B cell (primary cell): ENCODE results near the gene SELENOS. TPM values are rescaled to one million over a fixed set of nuclear protein-coding genes. Genes with fewer than 3 reads are reported as not detected.

Experiments
- ATAC-seq: fragments of 200-7000 bp; cut with Tn5 transposase; one replicate; pipeline ENCODE4 v1.10.0; 2021; ENCODE audit warnings: low read depth, mild to moderate bottlenecking, moderate number of reproducible peaks, moderate library complexity
- CTCF ChIA-PET: fragments of 350-600 bp; sonication (Branson Sonifier 250); formaldehyde crosslinking; loops from one replicate; lab custom pipeline; 2021; ENCODE audit warnings: antibody characterized with exemption, inconsistent platforms; lab: Charles Lee
- POLR2A ChIA-PET: fragments of 350-600 bp; sonication (Branson Sonifier 250); formaldehyde crosslinking; loops from one replicate; lab custom pipeline; 2021; ENCODE audit warnings: antibody characterized with exemption; lab: Charles Lee
- DNase-seq: peaks from one replicate; pipeline ENCODE4 v3.0.0; 2013
- H2AFZ ChIP-seq: 2 replicates; pipeline ENCODE4 v1.6.1; 2012; ENCODE audit warnings: mild to moderate bottlenecking, low read depth, low read length; ENCODE audit not compliant: insufficient read depth, poor library complexity, severe bottlenecking
- H3K27ac ChIP-seq, 2 donors: 1 replicate in 1 of 2; 2 replicates in 1 of 2; pipeline ENCODE4 v1.5.1; 2012 to 2013; ENCODE audit warnings: low read length in 2 of 2, mild to moderate bottlenecking in 2 of 2, moderate library complexity in 1 of 2
- H3K27me3 ChIP-seq, 4 experiments: fragments of 200-600 bp in 1 of 4; sonication (generic) in 1 of 4; replicated peaks in 1 of 4; 1 replicate in 2 of 4; 2 replicates in 2 of 4; pipeline versions ENCODE4 v1.6.1 to v1.7.0; 2013 to 2016; ENCODE audit warnings: low read length in 3 of 4, mild to moderate bottlenecking in 2 of 4, mixed read lengths in 1 of 4, moderate library complexity in 1 of 4; ENCODE audit not compliant: insufficient read depth in 4 of 4, control insufficient read depth in 3 of 4; ENCODE audit errors: control extremely low read depth in 1 of 4
- H3K36me3 ChIP-seq, 2 experiments: replicated peaks in 1 of 2; 1 replicate in 1 of 2; 2 replicates in 1 of 2; pipeline versions ENCODE4 v1.6.1 to v1.7.1; 2013; ENCODE audit warnings: low read length in 1 of 2; ENCODE audit not compliant: insufficient read depth in 2 of 2, control insufficient read depth in 1 of 2; ENCODE audit errors: control extremely low read depth in 1 of 2, extremely low read depth in 1 of 2
- H3K4me1 ChIP-seq, 2 donors: fragments of 200-600 bp in 1 of 2; sonication (generic) in 1 of 2; 1 replicate in 1 of 2; 2 replicates in 1 of 2; pipeline versions ENCODE4 v1.5.1 to v1.6.1; 2013 to 2017; ENCODE audit warnings: low read length in 2 of 2; ENCODE audit not compliant: control insufficient read depth in 2 of 2, insufficient read depth in 2 of 2
- H3K4me2 ChIP-seq: replicated peaks from 2 replicates; pipeline ENCODE3; 2012; ENCODE audit warnings: mild to moderate bottlenecking, low read depth, low read length; ENCODE audit not compliant: poor library complexity, severe bottlenecking
- H3K4me3 ChIP-seq, 5 experiments: fragments of 200-600 bp in 1 of 5; sonication (generic) in 1 of 5; 1 replicate in 3 of 5; 2 replicates in 2 of 5; pipeline versions ENCODE4 v1.5.1 to v1.7.0; 2011 to 2016; ENCODE audit warnings: low read length in 4 of 5, mild to moderate bottlenecking in 4 of 5, low read depth in 2 of 5, control low read depth in 1 of 5, moderate library complexity in 1 of 5; ENCODE audit not compliant: insufficient read depth in 1 of 5; ENCODE audit errors: control extremely low read depth in 1 of 5, extremely low read depth in 1 of 5
- H3K79me2 ChIP-seq: fragments of 200-600 bp; sonication (generic); one replicate; pipeline ENCODE4 v1.6.0; 2016; ENCODE audit warnings: low read length; ENCODE audit not compliant: control insufficient read depth, insufficient read depth
- H3K9ac ChIP-seq: fragments of 200-600 bp; sonication (generic); 2 replicates; pipeline ENCODE4 v1.6.1; 2017; ENCODE audit warnings: mild to moderate bottlenecking, low read length, moderate library complexity
- H3K9me3 ChIP-seq, 3 donors: one replicate each; pipeline versions ENCODE4 v1.6.1 to v1.7.1; 2013; ENCODE audit warnings: low read length in 2 of 3; ENCODE audit not compliant: control insufficient read depth in 2 of 3, insufficient read depth in 1 of 3; ENCODE audit errors: control extremely low read depth in 1 of 3
- H4K20me1 ChIP-seq: 2 replicates; pipeline ENCODE4 v1.6.0; 2012; ENCODE audit warnings: mild to moderate bottlenecking, low read length; ENCODE audit not compliant: insufficient read depth, control insufficient read depth, poor library complexity, severe bottlenecking
- H3K27ac Mint-ChIP-seq: one replicate; pipeline ENCODE4 v1.8.0; 2021; ENCODE audit warnings: mixed read lengths
- H3K27me3 Mint-ChIP-seq: one replicate; pipeline ENCODE4 v1.8.0; 2021; ENCODE audit warnings: mixed read lengths
- H3K4me1 Mint-ChIP-seq: one replicate; pipeline ENCODE4 v1.8.0; 2021; ENCODE audit warnings: mixed read lengths
- H3K4me3 Mint-ChIP-seq: one replicate; pipeline ENCODE4 v1.8.0; 2021; ENCODE audit warnings: mixed read lengths
- H3K9me3 Mint-ChIP-seq: one replicate; pipeline ENCODE4 v1.8.0; 2022; ENCODE audit warnings: mixed read lengths; ENCODE audit not compliant: insufficient read depth
- EZH2 ChIP-seq: IDR thresholded peaks from 2 replicates; pipeline ENCODE4 v1.6.1; 2012; ENCODE audit warnings: borderline replicate concordance, low read depth, mild to moderate bottlenecking, moderate library complexity, low read length; ENCODE audit not compliant: insufficient read depth, poor library complexity, severe bottlenecking
- WGBS: methylation state at CpG from one replicate; pipeline ENCODE4 v1.1.5; 2013; ENCODE audit warnings: missing lambda C conversion rate; ENCODE audit not compliant: insufficient coverage; 5-methylcytosine and 5-hydroxymethylcytosine counted together
- intact Hi-C: fragments of 100-400 bp; cut with micrococcal nuclease; formaldehyde crosslinking; loops from one replicate; pipeline ENCODE4 v1.10.0; 2022
- polyA plus RNA-seq: library from polyadenylated mRNA; depleted of rRNA; stranded (reverse); fragments of >200 nt; gene quantifications from 2 replicates; pipeline ENCODE4 v1.2.3, GENCODE V29; 2012
- total RNA-seq, 2 donors: library from RNA; stranded (reverse); fragments of 120-200 nt in 1 of 2; gene quantifications; 1 replicate in 1 of 2; 2 replicates in 1 of 2; pipeline versions ENCODE4 v1.2.3 to v1.2.4, GENCODE V29; 2013 to 2022
- TF ChIP-seq, protein P1 (sequence below): fragments of 200-600 bp; IDR thresholded peaks from one replicate; pipeline ENCODE4 v1.8.0; 2022; ENCODE audit warnings: antibody characterized with exemption, mild to moderate bottlenecking

The SELENOS gene
- total and polyA plus RNA-seq, 2 donors (not counting 1 experiment from before 2014, with no cell fraction given) = 14.2 to 26.8 TPM

GRCh38 chr15:101310161-101310480 lies 32.8 kb upstream of the SELENOS start:
- Histone ChIP-seq H4K20me1 (no peaks in the 10 kb centered on the region), H3K36me3 (no peaks in the 10 kb centered on the region), H2AFZ (no peak overlapping the region), H3K79me2 (no peaks in the 10 kb centered on the region), H3K9me3 (no peaks in the 10 kb centered on the region), H3K27me3 (no peaks in the 10 kb centered on the region), H3K9ac (no peak overlapping the region), H3K27ac (no peak overlapping the region), H3K4me2 (no peak overlapping the region), H3K4me1 (no peaks in the 10 kb centered on the region), H3K4me3 (no peak overlapping the region)
- ATAC-seq (no peak), DNase-seq (no peak)
- TF ChIP-seq EZH2 = no peak
- TF ChIP-seq, protein P1, sequence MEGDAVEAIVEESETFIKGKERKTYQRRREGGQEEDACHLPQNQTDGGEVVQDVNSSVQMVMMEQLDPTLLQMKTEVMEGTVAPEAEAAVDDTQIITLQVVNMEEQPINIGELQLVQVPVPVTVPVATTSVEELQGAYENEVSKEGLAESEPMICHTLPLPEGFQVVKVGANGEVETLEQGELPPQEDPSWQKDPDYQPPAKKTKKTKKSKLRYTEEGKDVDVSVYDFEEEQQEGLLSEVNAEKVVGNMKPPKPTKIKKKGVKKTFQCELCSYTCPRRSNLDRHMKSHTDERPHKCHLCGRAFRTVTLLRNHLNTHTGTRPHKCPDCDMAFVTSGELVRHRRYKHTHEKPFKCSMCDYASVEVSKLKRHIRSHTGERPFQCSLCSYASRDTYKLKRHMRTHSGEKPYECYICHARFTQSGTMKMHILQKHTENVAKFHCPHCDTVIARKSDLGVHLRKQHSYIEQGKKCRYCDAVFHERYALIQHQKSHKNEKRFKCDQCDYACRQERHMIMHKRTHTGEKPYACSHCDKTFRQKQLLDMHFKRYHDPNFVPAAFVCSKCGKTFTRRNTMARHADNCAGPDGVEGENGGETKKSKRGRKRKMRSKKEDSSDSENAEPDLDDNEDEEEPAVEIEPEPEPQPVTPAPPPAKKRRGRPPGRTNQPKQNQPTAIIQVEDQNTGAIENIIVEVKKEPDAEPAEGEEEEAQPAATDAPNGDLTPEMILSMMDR = no peak
- Mint-ChIP-seq H3K27me3 (peaks cover 4% of the 10 kb centered on the region), H3K27ac (no peak overlapping the region), H3K4me3 (no peak overlapping the region), H3K4me1 (no peaks in the 10 kb centered on the region), H3K9me3 (no peaks in the 10 kb centered on the region)
- POLR2A ChIA-PET = no interaction called here
- intact Hi-C loops = no loop called here
- CTCF ChIA-PET = no interaction called here
- whole genome bisulfite sequencing = 100% methylated on average over 7 of the region's 7 CpGs

DNA sequence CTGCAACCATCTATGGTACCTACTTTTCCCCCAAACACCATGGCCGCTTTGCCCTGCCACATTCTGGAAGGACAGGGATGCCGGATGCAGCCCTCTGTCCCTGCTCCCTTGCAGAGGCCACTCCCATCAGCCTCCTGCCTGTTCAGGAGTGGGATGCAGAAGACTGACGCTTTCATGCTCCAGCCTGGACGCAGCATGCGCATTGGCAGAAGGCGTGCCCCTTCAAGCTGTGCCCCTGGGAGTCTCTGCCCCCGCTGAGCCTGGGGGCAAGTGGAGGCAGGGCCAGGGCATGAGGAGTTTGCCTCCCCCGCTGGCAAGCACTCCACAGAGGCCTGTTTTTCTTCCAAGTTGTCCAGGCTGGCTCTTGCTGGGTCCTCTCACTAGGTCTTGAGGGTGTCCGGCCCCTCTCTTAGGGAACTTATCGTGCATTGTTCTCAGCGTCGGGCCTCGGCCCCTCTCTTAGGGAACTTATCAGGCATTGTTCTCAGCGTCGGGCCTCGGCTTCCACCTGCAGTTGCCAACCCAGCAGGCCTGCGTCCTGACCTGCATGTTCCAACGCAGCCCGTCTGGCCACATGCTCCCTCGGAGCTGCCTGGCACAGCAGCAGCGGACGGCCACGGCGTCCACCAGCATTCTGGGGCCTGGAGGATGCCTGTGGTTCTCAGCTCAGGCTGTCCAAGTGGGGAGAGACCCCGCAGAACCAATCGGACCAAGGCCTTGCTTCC lies 32.3 kb upstream of the SELENOS start:
- Histone ChIP-seq H3K4me1 (no peaks in the 10 kb centered on the region), H3K36me3 (no peaks in the 10 kb centered on the region), H3K27ac (no peak overlapping the region), H3K27me3 (no peaks in the 10 kb centered on the region), H3K4me3 (no peak overlapping the region), H2AFZ (no peak overlapping the region), H3K9ac (no peak overlapping the region), H3K4me2 (no peak overlapping the region), H3K79me2 (no peaks in the 10 kb centered on the region), H3K9me3 (no peaks in the 10 kb centered on the region), H4K20me1 (no peaks in the 10 kb centered on the region)
- 91% methylated on average over 26 of the region's 26 CpGs for WGBS
- Mint-ChIP-seq H3K4me3 (no peak overlapping the region), H3K4me1 (no peaks in the 10 kb centered on the region), H3K27me3 (peaks cover 4% of the 10 kb centered on the region), H3K27ac (no peak overlapping the region), H3K9me3 (no peaks in the 10 kb centered on the region)
- intact Hi-C loops = no loop called here
- POLR2A ChIA-PET = no interaction called here
- ATAC-seq = no peak
- CTCF ChIA-PET = no interaction called here
- TF ChIP-seq, protein P1 = no peak
- TF ChIP-seq EZH2 = no peak
- no peak for DNase-seq
